ENCODE results near the gene HINT3.

HINT3 gene

DNA sequence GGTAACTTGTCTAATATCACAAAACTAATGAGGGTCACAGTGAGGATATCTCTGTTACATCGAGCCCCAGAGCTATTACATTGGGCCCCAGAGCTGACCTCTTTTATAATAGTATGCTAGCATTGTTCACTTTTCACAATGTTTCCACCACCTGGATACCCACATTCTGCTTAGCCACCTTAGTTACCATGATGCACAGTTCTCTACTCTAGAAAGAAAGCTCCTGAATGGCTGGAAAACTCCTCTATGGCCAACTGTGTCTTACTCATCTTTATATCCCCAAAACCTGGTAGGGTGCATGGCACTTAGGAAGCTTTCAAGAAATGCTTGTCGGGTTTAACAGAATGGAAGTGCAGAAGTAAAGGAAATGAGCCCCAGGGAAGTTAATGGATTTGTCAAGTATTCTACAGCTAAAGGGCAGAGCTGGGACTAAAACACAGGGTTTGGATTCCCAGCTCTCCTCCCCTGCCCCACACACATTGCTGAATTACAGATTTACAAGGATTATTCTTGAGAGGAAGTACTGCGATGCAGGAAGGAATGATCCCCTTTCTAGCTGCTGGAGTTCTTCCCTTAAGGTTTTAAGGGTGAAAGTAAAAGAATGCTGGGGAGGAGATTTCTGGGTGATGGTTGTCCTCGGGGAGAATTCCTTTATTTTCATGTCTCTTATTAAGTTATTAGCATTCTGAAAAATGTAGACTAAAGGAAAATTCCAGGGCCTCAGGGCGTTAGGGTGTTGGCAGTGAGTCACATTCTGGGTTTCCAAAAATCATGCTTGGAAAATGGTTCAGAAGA is 16.1 kb upstream of the HINT3 start:
- Histone ChIP-seq H3K4me1 (ENCODE audit: control insufficient read depth, insufficient read depth, low read length) (no peaks in the 10 kb centered on the region), H3K9ac (ENCODE audit: low read depth, low read length) (no peak overlapping the region), H3K4me3 (ENCODE audit: low read depth, low read length) (no peak overlapping the region), H3K27ac (ENCODE audit: low read depth, low read length) (no peak overlapping the region), H3K9me3 (ENCODE audit: control insufficient read depth, insufficient read depth, low read length) (no peaks in the 10 kb centered on the region), H3K36me3 (ENCODE audit: control insufficient read depth, insufficient read depth, low read length) (no peaks in the 10 kb centered on the region), H3K27me3 (ENCODE audit: control insufficient read depth, insufficient read depth, low read length) (no peaks in the 10 kb centered on the region)

DNA sequence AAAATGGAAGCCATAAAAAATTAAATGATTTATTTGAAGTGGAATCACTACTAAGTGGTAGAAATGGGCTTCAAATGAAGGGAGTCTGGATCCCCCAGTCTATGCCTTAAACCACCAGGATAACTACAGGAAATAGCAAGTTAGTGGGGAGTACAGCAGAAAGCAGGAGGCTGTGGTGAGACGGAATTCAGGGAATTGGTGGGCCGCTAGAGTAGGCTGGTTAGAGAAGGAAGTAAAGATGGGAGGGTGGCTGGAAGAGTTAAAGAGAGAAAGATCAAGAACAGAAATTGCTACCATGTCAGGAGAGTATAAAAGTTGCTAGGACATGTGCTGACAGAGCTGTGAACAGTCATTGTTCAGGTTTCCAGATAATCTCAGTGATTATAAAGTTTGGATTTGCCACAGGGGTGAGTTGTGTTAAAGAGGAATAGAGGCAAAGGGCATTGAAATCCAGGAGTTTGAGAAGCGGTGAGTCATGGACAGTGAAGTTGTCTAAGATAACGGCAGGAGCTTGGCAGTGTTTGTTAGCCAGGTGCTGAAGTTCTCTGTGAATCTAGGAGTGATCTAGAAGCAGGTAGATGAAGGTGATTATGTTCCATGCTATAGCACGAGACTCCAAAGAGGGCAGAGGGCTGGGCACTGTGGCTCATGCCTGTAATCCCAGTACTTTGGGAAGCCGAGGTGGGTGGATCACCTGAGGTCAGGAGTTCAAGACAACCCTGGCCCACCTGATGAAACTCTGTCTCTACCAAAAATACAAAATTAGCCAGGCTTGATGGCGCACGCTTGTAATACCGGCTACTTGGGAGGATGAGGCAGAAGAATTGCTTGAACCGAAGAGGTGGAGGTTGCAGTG is 13.7 kb upstream of the HINT3 start:
- Histone ChIP-seq H3K27ac (ENCODE audit: low read depth, low read length) (no peak overlapping the region), H3K27me3 (ENCODE audit: control insufficient read depth, insufficient read depth, low read length) (no peaks in the 10 kb centered on the region), H3K4me1 (ENCODE audit: control insufficient read depth, insufficient read depth, low read length) (no peaks in the 10 kb centered on the region), H3K9ac (ENCODE audit: low read depth, low read length) (no peak overlapping the region), H3K9me3 (ENCODE audit: control insufficient read depth, insufficient read depth, low read length) (no peaks in the 10 kb centered on the region), H3K4me3 (ENCODE audit: low read depth, low read length) (no peak overlapping the region), H3K36me3 (ENCODE audit: control insufficient read depth, insufficient read depth, low read length) (no peaks in the 10 kb centered on the region)

- no peak overlapping the region for H3K4me3 ChIP-seq (ENCODE audit: low read depth, low read length)
- H3K9ac ChIP-seq (ENCODE audit: low read depth, low read length) = no peak overlapping the region
- no peaks in the 10 kb centered on the region for H3K36me3 ChIP-seq (ENCODE audit: control insufficient read depth, insufficient read depth, low read length)
- no peaks in the 10 kb centered on the region for H3K4me1 ChIP-seq (ENCODE audit: control insufficient read depth, insufficient read depth, low read length)
- H3K9me3 ChIP-seq (ENCODE audit: control insufficient read depth, insufficient read depth, low read length) = no peaks in the 10 kb centered on the region
- H3K27me3 ChIP-seq (ENCODE audit: control insufficient read depth, insufficient read depth, low read length) = no peaks in the 10 kb centered on the region
- H3K27ac ChIP-seq (ENCODE audit: low read depth, low read length) = no peak overlapping the region
These were observed 12.8 kb upstream of the HINT3 start for GRCh38 chr6:125943528-125944433.

DNA sequence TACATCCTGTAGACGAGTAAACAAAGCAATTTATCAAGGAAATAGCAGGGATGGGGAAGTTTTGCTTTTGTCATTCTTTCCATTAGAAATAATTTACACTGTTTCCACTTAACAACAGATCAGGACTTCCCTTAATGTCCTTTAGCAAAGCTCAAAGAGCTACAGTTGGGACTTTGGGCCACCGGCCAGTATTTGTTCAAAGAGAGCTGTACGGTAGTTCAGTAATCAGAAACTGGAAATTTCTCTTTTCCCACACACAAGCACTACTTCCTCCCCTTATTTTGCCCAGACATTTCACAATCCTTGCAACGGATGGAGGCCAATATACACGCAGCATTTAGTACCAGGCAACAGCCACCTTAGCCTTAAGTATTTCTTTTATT is 12.1 kb upstream of the HINT3 start:
- Histone ChIP-seq H3K27me3 (ENCODE audit: control insufficient read depth, insufficient read depth, low read length) (no peaks in the 10 kb centered on the region), H3K9ac (ENCODE audit: low read depth, low read length) (no peak overlapping the region), H3K27ac (ENCODE audit: low read depth, low read length) (no peak overlapping the region), H3K36me3 (ENCODE audit: control insufficient read depth, insufficient read depth, low read length) (no peaks in the 10 kb centered on the region), H3K4me3 (ENCODE audit: low read depth, low read length) (no peak overlapping the region), H3K9me3 (ENCODE audit: control insufficient read depth, insufficient read depth, low read length) (no peaks in the 10 kb centered on the region), H3K4me1 (ENCODE audit: control insufficient read depth, insufficient read depth, low read length) (no peaks in the 10 kb centered on the region)

GRCh38 chr6:125944896-125945295 is 11.7 kb upstream of the HINT3 start:
- Histone ChIP-seq H3K4me3 (ENCODE audit: low read depth, low read length) (no peak overlapping the region), H3K4me1 (ENCODE audit: control insufficient read depth, insufficient read depth, low read length) (no peaks in the 10 kb centered on the region; the same call in 1 of the 2 replicates), H3K9ac (ENCODE audit: low read depth, low read length) (no peak overlapping the region), H3K9me3 (ENCODE audit: control insufficient read depth, insufficient read depth, low read length) (no peaks in the 10 kb centered on the region), H3K36me3 (ENCODE audit: control insufficient read depth, insufficient read depth, low read length) (no peaks in the 10 kb centered on the region), H3K27me3 (ENCODE audit: control insufficient read depth, insufficient read depth, low read length) (no peaks in the 10 kb centered on the region), H3K27ac (ENCODE audit: low read depth, low read length) (no peak overlapping the region)

DNA sequence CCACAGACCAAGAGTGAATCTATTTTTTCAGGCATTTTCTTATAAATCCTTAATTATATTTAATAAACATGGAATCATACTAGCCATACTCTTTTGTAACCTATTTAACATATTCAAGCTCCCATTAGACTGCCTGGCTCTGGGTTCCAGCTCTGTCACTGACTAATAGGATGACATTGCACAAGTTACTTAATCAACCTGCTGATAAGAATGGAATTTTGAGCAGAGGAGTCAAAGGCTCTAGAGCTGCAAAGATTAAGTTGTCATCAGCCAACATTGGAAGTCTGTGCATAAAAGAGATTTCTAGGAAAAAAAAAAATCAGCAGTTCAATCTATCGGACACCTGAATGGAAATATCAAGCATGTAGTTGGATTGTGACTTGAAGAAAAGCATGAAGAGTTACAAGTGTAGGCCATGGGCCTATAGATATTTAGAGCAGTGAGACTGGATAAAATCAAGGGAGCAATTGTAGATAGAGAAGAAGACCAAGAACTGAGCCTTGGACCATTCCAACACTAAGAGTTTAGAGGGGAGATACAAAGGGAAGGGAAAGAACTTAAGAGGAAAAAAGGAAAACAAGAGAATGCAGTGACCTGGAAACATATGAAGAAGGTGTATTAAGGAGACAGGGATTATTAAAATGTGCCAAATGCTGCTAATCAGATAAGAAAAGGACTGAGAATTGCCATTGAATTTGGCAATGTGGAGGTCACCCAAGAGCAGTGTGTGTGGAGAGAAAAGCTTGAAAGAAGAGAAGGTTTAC is 11.0 kb upstream of the HINT3 start:
- Histone ChIP-seq H3K27ac (ENCODE audit: low read depth, low read length) (peak overlapping the region; percentile 1), H3K9me3 (ENCODE audit: control insufficient read depth, insufficient read depth, low read length) (no peaks in the 10 kb centered on the region), H3K27me3 (ENCODE audit: control insufficient read depth, insufficient read depth, low read length) (no peaks in the 10 kb centered on the region), H3K36me3 (ENCODE audit: control insufficient read depth, insufficient read depth, low read length) (no peaks in the 10 kb centered on the region), H3K4me1 (ENCODE audit: control insufficient read depth, insufficient read depth, low read length) (peaks cover 3% of the 10 kb centered on the region), H3K9ac (ENCODE audit: low read depth, low read length) (no peak overlapping the region), H3K4me3 (ENCODE audit: low read depth, low read length) (no peak overlapping the region)

GRCh38 chr6:125947615-125948014 is 9.0 kb upstream of the HINT3 start:
- Histone ChIP-seq H3K4me1 (ENCODE audit: control insufficient read depth, insufficient read depth, low read length) (peaks cover 3% of the 10 kb centered on the region), H3K36me3 (ENCODE audit: control insufficient read depth, insufficient read depth, low read length) (no peaks in the 10 kb centered on the region), H3K9me3 (ENCODE audit: control insufficient read depth, insufficient read depth, low read length) (no peaks in the 10 kb centered on the region), H3K4me3 (ENCODE audit: low read depth, low read length) (no peak overlapping the region), H3K27ac (ENCODE audit: low read depth, low read length) (no peak overlapping the region), H3K9ac (ENCODE audit: low read depth, low read length) (no peak overlapping the region), H3K27me3 (ENCODE audit: control insufficient read depth, insufficient read depth, low read length) (no peaks in the 10 kb centered on the region)

DNA sequence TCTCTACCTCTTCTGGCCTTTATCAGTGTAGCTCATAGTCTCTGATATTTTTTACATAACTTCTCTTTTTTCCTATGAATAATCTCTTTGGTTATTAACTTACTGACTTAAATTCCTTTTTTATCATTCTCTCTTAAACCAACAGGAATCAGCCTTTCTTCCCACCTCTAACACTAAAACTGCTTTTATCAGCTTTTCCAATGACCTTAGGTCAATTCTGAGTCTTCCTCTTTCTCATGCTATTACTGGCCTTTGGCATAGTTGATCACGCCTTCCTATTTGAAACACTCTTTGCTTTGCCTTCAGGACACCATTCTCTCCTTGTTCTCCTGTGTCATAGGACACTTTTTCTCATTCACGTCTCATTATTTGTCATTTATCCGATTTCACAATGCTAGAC is 8.1 kb upstream of the HINT3 start:
- no peaks in the 10 kb centered on the region for H3K27me3 ChIP-seq (ENCODE audit: control insufficient read depth, insufficient read depth, low read length)
- H3K27ac ChIP-seq (ENCODE audit: low read depth, low read length) = no peak overlapping the region
- H3K36me3 ChIP-seq (ENCODE audit: control insufficient read depth, insufficient read depth, low read length) = no peaks in the 10 kb centered on the region
- H3K9me3 ChIP-seq (ENCODE audit: control insufficient read depth, insufficient read depth, low read length) = no peaks in the 10 kb centered on the region
- no peak overlapping the region for H3K9ac ChIP-seq (ENCODE audit: low read depth, low read length)
- H3K4me3 ChIP-seq (ENCODE audit: low read depth, low read length) = no peak overlapping the region
- peaks cover 3% of the 10 kb centered on the region for H3K4me1 ChIP-seq (ENCODE audit: control insufficient read depth, insufficient read depth, low read length)

DNA sequence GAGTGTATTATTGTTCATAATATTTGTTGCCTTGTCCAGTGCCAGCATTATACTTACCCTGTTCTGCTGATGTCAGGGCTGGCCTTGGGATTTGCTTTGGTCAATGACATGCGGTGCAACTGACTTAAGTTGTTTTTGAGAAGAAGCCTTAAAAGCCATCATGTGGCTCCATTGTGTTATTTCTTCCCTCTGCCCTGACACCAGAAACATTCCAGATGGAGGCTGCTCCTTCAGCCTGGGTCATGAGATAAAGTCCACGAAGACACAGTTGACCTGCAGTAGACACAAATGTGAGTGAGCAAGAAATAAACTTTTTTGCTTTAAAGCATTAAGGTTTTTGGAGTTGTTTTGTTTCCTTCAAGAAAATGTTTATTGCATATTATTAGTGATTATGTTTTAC is 7.5 kb upstream of the HINT3 start:
- no peak overlapping the region for H3K9ac ChIP-seq (ENCODE audit: low read depth, low read length)
- no peak overlapping the region for H3K27ac ChIP-seq (ENCODE audit: low read depth, low read length)
- H3K4me1 ChIP-seq (ENCODE audit: control insufficient read depth, insufficient read depth, low read length) = peaks cover 3% of the 10 kb centered on the region

GRCh38 chr6:125950293-125950692 is 6.3 kb upstream of the HINT3 start:
- H3K9ac ChIP-seq (ENCODE audit: low read depth, low read length) = no peak overlapping the region
- no peaks in the 10 kb centered on the region for H3K9me3 ChIP-seq (ENCODE audit: control insufficient read depth, insufficient read depth, low read length)
- H3K27me3 ChIP-seq (ENCODE audit: control insufficient read depth, insufficient read depth, low read length) = no peaks in the 10 kb centered on the region
- peaks cover 3% of the 10 kb centered on the region for H3K4me1 ChIP-seq (ENCODE audit: control insufficient read depth, insufficient read depth, low read length)
- H3K27ac ChIP-seq (ENCODE audit: low read depth, low read length) = no peak overlapping the region
- no peak overlapping the region for H3K4me3 ChIP-seq (ENCODE audit: low read depth, low read length)
- no peaks in the 10 kb centered on the region for H3K36me3 ChIP-seq (ENCODE audit: control insufficient read depth, insufficient read depth, low read length)

More for the DNA sequence above, 7.5 kb upstream of the HINT3 start:
- no peaks in the 10 kb centered on the region for H3K27me3 ChIP-seq (ENCODE audit: control insufficient read depth, insufficient read depth, low read length)
- no peaks in the 10 kb centered on the region for H3K36me3 ChIP-seq (ENCODE audit: control insufficient read depth, insufficient read depth, low read length)
- no peak overlapping the region for H3K4me3 ChIP-seq (ENCODE audit: low read depth, low read length)
- H3K9me3 ChIP-seq (ENCODE audit: control insufficient read depth, insufficient read depth, low read length) = no peaks in the 10 kb centered on the region

Data from HUES48 (cell line).